HepG2 (cell line): ENCODE measurements around the gene KIF3C. TPM values are rescaled to one million over a fixed set of nuclear protein-coding genes. Genes with fewer than 3 reads are reported as not detected.

Experiments used
- BORCS8-MEF2B ChIP-seq: sonication (generic); formaldehyde crosslinking; IDR thresholded peaks from 2 replicates; pipeline ENCODE4 v1.8.0; 2022; ENCODE audit warnings: mild to moderate bottlenecking, missing genetic modification reagents
- CHCHD3 ChIP-seq: sonication (generic); formaldehyde crosslinking; IDR thresholded peaks from 2 replicates; pipeline ENCODE4 v1.8.0; 2022; ENCODE audit warnings: mild to moderate bottlenecking, missing genetic modification reagents, moderate library complexity
- CTCF ChIP-seq: sonication (generic); formaldehyde crosslinking; IDR thresholded peaks from 2 replicates; pipeline ENCODE4 v1.5.0; 2020; ENCODE audit warnings: mild to moderate bottlenecking, missing genetic modification reagents, moderate library complexity
- GATAD2A ChIP-seq: IDR thresholded peaks from 2 replicates; pipeline ENCODE4 v1.6.1; 2016
- HMG20A ChIP-seq: IDR thresholded peaks from 2 replicates; pipeline ENCODE4 v1.6.1; 2016; ENCODE audit warnings: borderline replicate concordance
- HNF4A ChIP-seq: sonication (generic); formaldehyde crosslinking; IDR thresholded peaks from 2 replicates; pipeline ENCODE4 v1.4.0; 2020; ENCODE audit warnings: missing genetic modification reagents
- KDM4B ChIP-seq: sonication (generic); formaldehyde crosslinking; IDR thresholded peaks from 2 replicates; pipeline ENCODE4 v1.4.0; 2020; ENCODE audit warnings: missing genetic modification reagents
- MIER2 ChIP-seq: IDR thresholded peaks from 2 replicates; pipeline ENCODE4 v1.6.1; 2016; ENCODE audit warnings: missing biosample characterization, missing genetic modification reagents
- NFKB2 ChIP-seq: sonication (generic); formaldehyde crosslinking; IDR thresholded peaks from 2 replicates; pipeline ENCODE4 v1.4.0; 2020; ENCODE audit warnings: missing genetic modification reagents, borderline replicate concordance
- NFKBIZ ChIP-seq: IDR thresholded peaks from 2 replicates; pipeline ENCODE4 v1.6.1; 2018; ENCODE audit warnings: missing genetic modification reagents, missing compliant biosample characterization
- NFYB ChIP-seq: sonication (generic); formaldehyde crosslinking; IDR thresholded peaks from 2 replicates; pipeline ENCODE4 v1.4.0; 2020; ENCODE audit warnings: missing genetic modification reagents
- RFX5 ChIP-seq: IDR thresholded peaks from 2 replicates; pipeline ENCODE4 v1.6.1; 2011; ENCODE audit warnings: low read depth, low read length, improper control_type of control experiment
- SATB2 ChIP-seq: sonication (generic); formaldehyde crosslinking; IDR thresholded peaks from 2 replicates; pipeline ENCODE4 v1.5.0; 2020; ENCODE audit warnings: missing genetic modification reagents
- SP1 ChIP-seq, 2 experiments: fragments of 450-650 bp in 1 of 2; sonication (generic) in 1 of 2; formaldehyde crosslinking in 1 of 2; IDR thresholded peaks; 2 replicates each; pipeline versions ENCODE4 v1.4.0 to v1.6.1; 2016 to 2020; ENCODE audit warnings: missing genetic modification reagents in 1 of 2
- SPEN ChIP-seq: sonication (generic); formaldehyde crosslinking; IDR thresholded peaks from 2 replicates; pipeline ENCODE4 v1.5.1; 2020; ENCODE audit warnings: low read depth, mild to moderate bottlenecking, missing genetic modification reagents
- TFDP2 ChIP-seq: sonication (generic); formaldehyde crosslinking; IDR thresholded peaks from 2 replicates; pipeline ENCODE4 v1.4.0; 2020; ENCODE audit warnings: missing genetic modification reagents
- THAP11 ChIP-seq: IDR thresholded peaks from 2 replicates; pipeline ENCODE4 v1.6.1; 2016; ENCODE audit warnings: missing biosample characterization, missing genetic modification reagents
- THAP8 ChIP-seq: sonication (generic); formaldehyde crosslinking; IDR thresholded peaks from 2 replicates; pipeline ENCODE4 v1.5.1; 2020; ENCODE audit warnings: missing genetic modification reagents, mild to moderate bottlenecking, borderline replicate concordance
- THRA ChIP-seq: sonication (generic); formaldehyde crosslinking; IDR thresholded peaks from 2 replicates; pipeline ENCODE4 v1.4.0; 2020; ENCODE audit warnings: missing genetic modification reagents, borderline replicate concordance
- TOE1 ChIP-seq: sonication (generic); formaldehyde crosslinking; IDR thresholded peaks from 2 replicates; pipeline ENCODE4 v1.4.0; 2020; ENCODE audit warnings: mild to moderate bottlenecking, missing genetic modification reagents
- ZMYM4 ChIP-seq: sonication (generic); formaldehyde crosslinking; IDR thresholded peaks from 2 replicates; pipeline ENCODE4 v1.8.1; 2023; ENCODE audit warnings: mild to moderate bottlenecking, missing genetic modification reagents
- ZNF124 ChIP-seq: sonication (generic); formaldehyde crosslinking; IDR thresholded peaks from 2 replicates; pipeline ENCODE4 v1.4.0; 2020; ENCODE audit warnings: missing genetic modification reagents
- ZNF331 ChIP-seq: sonication (generic); formaldehyde crosslinking; IDR thresholded peaks from 2 replicates; pipeline ENCODE4 v1.4.0; 2020; ENCODE audit warnings: missing genetic modification reagents
- ZNF547 ChIP-seq: sonication (generic); formaldehyde crosslinking; IDR thresholded peaks from 2 replicates; pipeline ENCODE4 v1.5.1; 2020; ENCODE audit warnings: mild to moderate bottlenecking, missing genetic modification reagents
- ZNF597 ChIP-seq: sonication (generic); formaldehyde crosslinking; IDR thresholded peaks from 2 replicates; pipeline ENCODE4 v1.5.0; 2020; ENCODE audit warnings: missing genetic modification reagents
- ZNF709 ChIP-seq: sonication (generic); formaldehyde crosslinking; IDR thresholded peaks from 2 replicates; pipeline ENCODE4 v1.5.0; 2020; ENCODE audit warnings: mild to moderate bottlenecking, missing genetic modification reagents
- ZNF772 ChIP-seq: sonication (generic); formaldehyde crosslinking; IDR thresholded peaks from 2 replicates; pipeline ENCODE4 v1.5.0; 2020; ENCODE audit warnings: mild to moderate bottlenecking, missing genetic modification reagents
- polyA plus RNA-seq, 8 experiments: library from polyadenylated mRNA; depleted of rRNA in 3 of 8; stranded (reverse) in 7 of 8; unstranded in 1 of 8; fragments of >200 nt; fragmentation: Illumina TruSeq in 4 of 8; extraction: Trizol in 4 of 8; gene quantifications; 2 replicates each; pipeline versions ENCODE4 v1.2.1 to v1.2.3, GENCODE V29; 2011 to 2016; ENCODE audit warnings: low read depth in 4 of 8, missing spikeins in 1 of 8, mixed read lengths in 1 of 8; ENCODE audit not compliant: insufficient read depth in 1 of 8
- total RNA-seq, 5 experiments: library from RNA; depleted of rRNA; stranded (reverse); fragments of >200 nt; fragmentation: Illumina TruSeq; extraction: Trizol; gene quantifications; 2 replicates each; pipeline ENCODE4 v1.2.3, GENCODE V29; 2016; ENCODE audit warnings: low read depth in 1 of 5

KIF3C gene
- total and polyA plus RNA-seq, 2 of the 13 experiments (the other 11 are each of a cell fraction or from before 2014, with no cell fraction given): 3.6 to 4.9 TPM

- peak; percentile 64 for TF ChIP-seq NFYB (CRISPR knock-in tag)
- 0 out of 2 replicates have a peak, but pooled peaks have one; percentile 25 for TF ChIP-seq HMG20A (CRISPR knock-in tag)
- 0 out of 2 replicates have a peak, but pooled peaks have one; percentile 35 for TF ChIP-seq TOE1 (CRISPR knock-in tag)
- peak; percentile 35; the same call in 1 of the 2 replicates for TF ChIP-seq ZMYM4
- peak; percentile 64; the same call in 1 of the 2 replicates for TF ChIP-seq RFX5
- TF ChIP-seq ZNF709: no peak
- peak; percentile 83 for TF ChIP-seq THAP11 (CRISPR knock-in tag)
- TF ChIP-seq ZNF331: peak; percentile 81
- peak; percentile 98 for TF ChIP-seq CTCF (CRISPR knock-in tag)
- peak; percentile 72; the same call in 1 of the 2 replicates for TF ChIP-seq SPEN
- TF ChIP-seq ZNF597 (CRISPR knock-in tag): no peak
- peak; percentile 62; the same call in 1 of the 2 replicates for TF ChIP-seq NFKB2 (CRISPR knock-in tag)
- TF ChIP-seq SATB2 (CRISPR knock-in tag): no peak
- TF ChIP-seq HNF4A (CRISPR knock-in tag): peak; percentile 41
- peak; percentile 30; the same call in 1 of the 2 replicates for TF ChIP-seq TFDP2 (CRISPR knock-in tag)
- TF ChIP-seq ZNF124 (CRISPR knock-in tag): 0 out of 2 replicates have a peak, but pooled peaks have one; percentile 70
- peak; percentile 60; the same call in 1 of the 2 replicates for TF ChIP-seq ZNF772 (CRISPR knock-in tag)
- TF ChIP-seq THAP8 (CRISPR knock-in tag): no peak
- no peak for TF ChIP-seq ZNF547 (CRISPR knock-in tag)
- no peak for TF ChIP-seq CHCHD3 (CRISPR knock-in tag)
- TF ChIP-seq BORCS8-MEF2B (CRISPR knock-in tag): peak; percentile 56; the same call in 1 of the 2 replicates
- TF ChIP-seq NFKBIZ (CRISPR knock-in tag): 0 out of 2 replicates have a peak, but pooled peaks have one; percentile 18
- TF ChIP-seq GATAD2A (CRISPR knock-in tag): peak; percentile 65
- TF ChIP-seq SP1 (IDR thresholded peaks at IDR 0.05): no peak
- TF ChIP-seq SP1 (CRISPR knock-in tag; IDR thresholded peaks at IDR 0.05): 0 out of 2 replicates have a peak, but pooled peaks have one; percentile 28
- TF ChIP-seq MIER2 (CRISPR knock-in tag): peak; percentile 59; the same call in 1 of the 2 replicates
- peak; percentile 69; the same call in 1 of the 2 replicates for TF ChIP-seq THRA (CRISPR knock-in tag)
- TF ChIP-seq KDM4B: peak; percentile 47; the same call in 1 of the 2 replicates
Measured at GRCh38 chr2:25951071-25951547, 31.2 kb downstream of the KIF3C start (continued).
